Measurements from ENCODE around the gene GMCL1. TPM values are rescaled to one million over a fixed set of nuclear protein-coding genes. Genes with fewer than 3 reads are reported as not detected.

The GMCL1 gene
- total RNA-seq, 1 experiment from 2014 or later: 13.2 TPM

- H3K4me3 ChIP-seq (ENCODE audit: low read depth in 2 of 2, low read length in 2 of 2): no peak overlapping the region
- TF ChIP-seq POLR2AphosphoS5 (IDR thresholded peaks at IDR 0.05; ENCODE audit: low read depth, low read length) (no peak), TCF7L2 (IDR thresholded peaks at IDR 0.05; ENCODE audit: low read depth, low read length) (no peak), SIN3A (IDR thresholded peaks at IDR 0.05; ENCODE audit: borderline replicate concordance, insufficient read depth, low read depth, low read length) (no peak)
- TF ChIP-seq, protein P1, sequence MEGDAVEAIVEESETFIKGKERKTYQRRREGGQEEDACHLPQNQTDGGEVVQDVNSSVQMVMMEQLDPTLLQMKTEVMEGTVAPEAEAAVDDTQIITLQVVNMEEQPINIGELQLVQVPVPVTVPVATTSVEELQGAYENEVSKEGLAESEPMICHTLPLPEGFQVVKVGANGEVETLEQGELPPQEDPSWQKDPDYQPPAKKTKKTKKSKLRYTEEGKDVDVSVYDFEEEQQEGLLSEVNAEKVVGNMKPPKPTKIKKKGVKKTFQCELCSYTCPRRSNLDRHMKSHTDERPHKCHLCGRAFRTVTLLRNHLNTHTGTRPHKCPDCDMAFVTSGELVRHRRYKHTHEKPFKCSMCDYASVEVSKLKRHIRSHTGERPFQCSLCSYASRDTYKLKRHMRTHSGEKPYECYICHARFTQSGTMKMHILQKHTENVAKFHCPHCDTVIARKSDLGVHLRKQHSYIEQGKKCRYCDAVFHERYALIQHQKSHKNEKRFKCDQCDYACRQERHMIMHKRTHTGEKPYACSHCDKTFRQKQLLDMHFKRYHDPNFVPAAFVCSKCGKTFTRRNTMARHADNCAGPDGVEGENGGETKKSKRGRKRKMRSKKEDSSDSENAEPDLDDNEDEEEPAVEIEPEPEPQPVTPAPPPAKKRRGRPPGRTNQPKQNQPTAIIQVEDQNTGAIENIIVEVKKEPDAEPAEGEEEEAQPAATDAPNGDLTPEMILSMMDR (IDR thresholded peaks at IDR 0.05): no peak
- TF ChIP-seq, protein P2, sequence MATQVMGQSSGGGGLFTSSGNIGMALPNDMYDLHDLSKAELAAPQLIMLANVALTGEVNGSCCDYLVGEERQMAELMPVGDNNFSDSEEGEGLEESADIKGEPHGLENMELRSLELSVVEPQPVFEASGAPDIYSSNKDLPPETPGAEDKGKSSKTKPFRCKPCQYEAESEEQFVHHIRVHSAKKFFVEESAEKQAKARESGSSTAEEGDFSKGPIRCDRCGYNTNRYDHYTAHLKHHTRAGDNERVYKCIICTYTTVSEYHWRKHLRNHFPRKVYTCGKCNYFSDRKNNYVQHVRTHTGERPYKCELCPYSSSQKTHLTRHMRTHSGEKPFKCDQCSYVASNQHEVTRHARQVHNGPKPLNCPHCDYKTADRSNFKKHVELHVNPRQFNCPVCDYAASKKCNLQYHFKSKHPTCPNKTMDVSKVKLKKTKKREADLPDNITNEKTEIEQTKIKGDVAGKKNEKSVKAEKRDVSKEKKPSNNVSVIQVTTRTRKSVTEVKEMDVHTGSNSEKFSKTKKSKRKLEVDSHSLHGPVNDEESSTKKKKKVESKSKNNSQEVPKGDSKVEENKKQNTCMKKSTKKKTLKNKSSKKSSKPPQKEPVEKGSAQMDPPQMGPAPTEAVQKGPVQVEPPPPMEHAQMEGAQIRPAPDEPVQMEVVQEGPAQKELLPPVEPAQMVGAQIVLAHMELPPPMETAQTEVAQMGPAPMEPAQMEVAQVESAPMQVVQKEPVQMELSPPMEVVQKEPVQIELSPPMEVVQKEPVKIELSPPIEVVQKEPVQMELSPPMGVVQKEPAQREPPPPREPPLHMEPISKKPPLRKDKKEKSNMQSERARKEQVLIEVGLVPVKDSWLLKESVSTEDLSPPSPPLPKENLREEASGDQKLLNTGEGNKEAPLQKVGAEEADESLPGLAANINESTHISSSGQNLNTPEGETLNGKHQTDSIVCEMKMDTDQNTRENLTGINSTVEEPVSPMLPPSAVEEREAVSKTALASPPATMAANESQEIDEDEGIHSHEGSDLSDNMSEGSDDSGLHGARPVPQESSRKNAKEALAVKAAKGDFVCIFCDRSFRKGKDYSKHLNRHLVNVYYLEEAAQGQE (IDR thresholded peaks at IDR 0.05; ENCODE audit: insufficient read depth in 1 of 2, low read depth in 2 of 2, low read length in 1 of 2): no peak
- CTCF ChIA-PET: no interaction called here
- ATAC-seq (no peak), DNase-seq (ENCODE audit: low read depth, low spot score) (no peak)
- BruUV-seq (replicated peaks): no TSS peak
- POLR2A ChIA-PET: no interaction called here
- H3K4me1 ChIP-seq (ENCODE audit: control insufficient read depth, insufficient read depth, low read length): no peaks in the 10 kb centered on the region; the same call in 1 of the 2 replicates
- no peaks in the 10 kb centered on the region for H3K9me3 ChIP-seq (ENCODE audit: control insufficient read depth, insufficient read depth, low read depth, low read length)
- no peak overlapping the region for H3K27ac ChIP-seq (ENCODE audit: low read length)
- peaks cover 6% of the 10 kb centered on the region for H3K36me3 ChIP-seq (ENCODE audit: control insufficient read depth, insufficient read depth, low read length)
- in situ Hi-C loops (cut with HindIII; ENCODE audit: low pct_unique_long_range_greater_than_20kb, low sequenced_read_pairs): no loop called here
- H3K27me3 ChIP-seq (ENCODE audit: control insufficient read depth, insufficient read depth, low read length): no peaks in the 10 kb centered on the region
- intact Hi-C loops (cut with micrococcal nuclease; ENCODE audit: unreplicated experiment): no loop called here
Measured at GRCh38 chr2:69791045-69791444, 38.4 kb upstream of the GMCL1 start.

- CTCF ChIA-PET: no interaction called here
Measured at GRCh38 chr2:69796174-69796573, 33.3 kb upstream of the GMCL1 start.

More at GRCh38 chr2:69796174-69796573, 33.3 kb upstream of the GMCL1 start:
- Histone ChIP-seq H3K4me3 (ENCODE audit: low read depth in 2 of 2, low read length in 2 of 2) (no peak overlapping the region), H3K36me3 (ENCODE audit: control insufficient read depth, insufficient read depth, low read length) (no peaks in the 10 kb centered on the region; the same call in none of the 2 replicates), H3K4me1 (ENCODE audit: control insufficient read depth, insufficient read depth, low read length) (peaks cover 8% of the 10 kb centered on the region; the same call in 1 of the 2 replicates), H3K27ac (ENCODE audit: low read length) (no peak overlapping the region), H3K9me3 (ENCODE audit: control insufficient read depth, insufficient read depth, low read depth, low read length) (no peaks in the 10 kb centered on the region), H3K27me3 (ENCODE audit: control insufficient read depth, insufficient read depth, low read length) (no peaks in the 10 kb centered on the region)
- in situ Hi-C loops (cut with HindIII; ENCODE audit: low pct_unique_long_range_greater_than_20kb, low sequenced_read_pairs) (no loop called here), intact Hi-C loops (cut with micrococcal nuclease; ENCODE audit: unreplicated experiment) (no loop called here)
- POLR2A ChIA-PET: interaction anchor here (0.7 kb wide), 1 partner anchor 52 kb away, joined by 3 read pairs; no protein-coding TSS in a partner anchor
- no peak for DNase-seq (ENCODE audit: low read depth, low spot score)
- TF ChIP-seq, protein P1 (IDR thresholded peaks at IDR 0.05): no peak
- TF ChIP-seq TCF7L2 (IDR thresholded peaks at IDR 0.05; ENCODE audit: low read depth, low read length): no peak
- TF ChIP-seq POLR2AphosphoS5 (IDR thresholded peaks at IDR 0.05; ENCODE audit: low read depth, low read length): no peak
- TF ChIP-seq, protein P2 (IDR thresholded peaks at IDR 0.05; ENCODE audit: insufficient read depth in 1 of 2, low read depth in 2 of 2, low read length in 1 of 2): no peak
- no peak for TF ChIP-seq SIN3A (IDR thresholded peaks at IDR 0.05; ENCODE audit: borderline replicate concordance, insufficient read depth, low read depth, low read length)
- ATAC-seq: no peak
- no TSS peak for BruUV-seq (replicated peaks)

All from Panc1 (cell line).